NCI-H226 (cell line): ENCODE measurements around the gene HSD11B1.

Experiments used
- DNase-seq: peaks from one replicate; pipeline ENCODE4 v3.0.0-alpha.2; 2015

The HSD11B1 gene

GRCh38 chr1:209729436-209729835 is 24.8 kb downstream of the HSD11B1 start:
- no peak for DNase-seq

- DNase-seq = no peak
Observed at GRCh38 chr1:209732725-209733124, 28.1 kb downstream of the HSD11B1 start.

- DNase-seq = no peak
Observed at GRCh38 chr1:209733409-209734192, 29.0 kb downstream of the HSD11B1 start.

GRCh38 chr1:209736490-209737117 is 32.0 kb downstream of the HSD11B1 start:
- DNase-seq = no peak

GRCh38 chr1:209737118-209737505 is 32.5 kb downstream of the HSD11B1 start:
- no peak for DNase-seq

- DNase-seq = no peak
Observed at GRCh38 chr1:209738270-209738669, 33.6 kb downstream of the HSD11B1 start.

GRCh38 chr1:209741193-209741592 is 36.5 kb downstream of the HSD11B1 start:
- no peak for DNase-seq

- DNase-seq = no peak
Observed at GRCh38 chr1:209741889-209742288, 37.2 kb downstream of the HSD11B1 start.

- no peak for DNase-seq
Observed at GRCh38 chr1:209742409-209743144, 37.9 kb downstream of the HSD11B1 start.

GRCh38 chr1:209743145-209743482 is 38.5 kb downstream of the HSD11B1 start:
- DNase-seq = no peak

GRCh38 chr1:209746451-209747165 is 42.0 kb downstream of the HSD11B1 start:
- DNase-seq = no peak

GRCh38 chr1:209747580-209748262 is 43.1 kb downstream of the HSD11B1 start:
- peak; percentile 94 for DNase-seq

- DNase-seq = no peak
Observed at GRCh38 chr1:209748620-209749019, 44.0 kb downstream of the HSD11B1 start.

GRCh38 chr1:209749205-209749604 is 44.6 kb downstream of the HSD11B1 start:
- no peak for DNase-seq

- no peak for DNase-seq
Observed at GRCh38 chr1:209749670-209750323, 45.2 kb downstream of the HSD11B1 start.

GRCh38 chr1:209751627-209752231 is 47.1 kb downstream of the HSD11B1 start:
- DNase-seq = no peak

- no peak for DNase-seq
Observed at GRCh38 chr1:209752890-209753289, 48.2 kb downstream of the HSD11B1 start.

- DNase-seq = no peak
Observed at GRCh38 chr1:209755256-209755655, 50.6 kb downstream of the HSD11B1 start.

- DNase-seq = no peak
Observed at GRCh38 chr1:209755926-209756614, 51.4 kb downstream of the HSD11B1 start, which contains the start of gene TRAF3IP3. TRAF3IP3 (plus strand) TSS chr1:209756053; CDS start chr1:209760040, 3,987 bp downstream.

- no peak for DNase-seq
Observed at GRCh38 chr1:209756615-209757445, 52.2 kb downstream of the HSD11B1 start.
